Measurements from ENCODE around the gene ZNF827. TPM values are rescaled to one million over a fixed set of nuclear protein-coding genes. Genes with fewer than 3 reads are reported as not detected.

Gene ZNF827
- total and polyA plus RNA-seq, 2 of the 13 experiments (the other 11 are each of a cell fraction or from before 2014, with no cell fraction given), result 2.8 TPM

- CTCF ChIA-PET (ENCODE audit: low intra/inter-chr PET ratio, low total read pairs), result no interaction called here
- in situ Hi-C loops (cut with HindIII; ENCODE audit: extremely low pct_ligation_motif_present, low pct_unique_long_range_greater_than_20kb) (no loop called here), intact Hi-C loops (cut with micrococcal nuclease; ENCODE audit: unreplicated experiment) (no loop called here)
- H3K27ac ChIP-seq (ENCODE audit: extremely low read length, insufficient read depth, low read length), result no peak overlapping the region
- FAIRE-seq (no peak), DNase-seq (ENCODE audit: low spot score) (no peak), ATAC-seq (no peak)
- no peak overlapping the region for H3K4me2 ChIP-seq (ENCODE audit: low read depth, low read length)
- no peak for TF ChIP-seq ZFP41 (CRISPR knock-in tag; IDR thresholded peaks at IDR 0.05; ENCODE audit: borderline replicate concordance)
- TF ChIP-seq NONO (IDR thresholded peaks at IDR 0.05), result no peak
- TF ChIP-seq NONO (CRISPR knock-in tag; conservative IDR thresholded peaks at IDR 0.05), result no peak
- no peak for TF ChIP-seq ISL2 (CRISPR knock-in tag; IDR thresholded peaks at IDR 0.05)
- TF ChIP-seq NFE2L2 (IDR thresholded peaks at IDR 0.05; ENCODE audit: low read length), result no peak
- H3K9ac ChIP-seq (ENCODE audit: insufficient read depth, low read depth, low read length), result no peak overlapping the region
- no TSS peak for BruUV-seq (replicated peaks)
- 0 out of 2 replicates have a peak, but pooled peaks cover 12% of the 10 kb centered on the region for H3K4me1 ChIP-seq (ENCODE audit: insufficient read depth, low read length)
- H3K27me3 ChIP-seq (ENCODE audit: control insufficient read depth in 1 of 2, insufficient read depth in 2 of 2, low read length in 2 of 2), result no peaks in the 10 kb centered on the region
- H3K9me3 ChIP-seq (ENCODE audit: low read length), result no peaks in the 10 kb centered on the region
- H3K4me3 ChIP-seq (replicated peaks in 1 of 3; ENCODE audit: insufficient read depth in 1 of 3, low read depth in 2 of 3, low read length in 3 of 3), result no peak overlapping the region
- WGBS (ENCODE audit: low lambda C conversion rate), result 98% methylated on average over 5 of the region's 5 CpGs
- H3K79me2 ChIP-seq (ENCODE audit: insufficient read depth, low read length), result no peaks in the 10 kb centered on the region
- H2AFZ ChIP-seq (ENCODE audit: low read length), result no peak overlapping the region
- H3K36me3 ChIP-seq (replicated peaks in 1 of 2; ENCODE audit: control insufficient read depth in 1 of 2, insufficient read depth in 2 of 2, low read length in 2 of 2), result no peaks in the 10 kb centered on the region
- H4K20me1 ChIP-seq (ENCODE audit: insufficient read depth, low read length), result no peaks in the 10 kb centered on the region
- POLR2A ChIA-PET, result no interaction called here
These were observed 151.8 kb downstream of the ZNF827 start for GRCh38 chr4:145786830-145787229.

- WGBS (ENCODE audit: low lambda C conversion rate), result 100% methylated on average over 2 of the region's 2 CpGs
- ATAC-seq (no peak), FAIRE-seq (no peak), DNase-seq (ENCODE audit: low spot score) (no peak)
- no peak overlapping the region for H2AFZ ChIP-seq (ENCODE audit: low read length)
- no peak overlapping the region for H3K4me2 ChIP-seq (ENCODE audit: low read depth, low read length)
- no peak overlapping the region for H3K27ac ChIP-seq (ENCODE audit: extremely low read length, insufficient read depth, low read length)
- BruUV-seq (replicated peaks), result no TSS peak
- no peaks in the 10 kb centered on the region for H3K9me3 ChIP-seq (ENCODE audit: low read length)
- in situ Hi-C loops (cut with HindIII; ENCODE audit: extremely low pct_ligation_motif_present, low pct_unique_long_range_greater_than_20kb), result no loop called here
- no peak overlapping the region for H3K9ac ChIP-seq (ENCODE audit: insufficient read depth, low read depth, low read length)
- TF ChIP-seq MTF1 (CRISPR knock-in tag; IDR thresholded peaks at IDR 0.05), result no peak
- no peak for TF ChIP-seq ELF1 (CRISPR knock-in tag; IDR thresholded peaks at IDR 0.05)
- POLR2A ChIA-PET, result no interaction called here
- H3K79me2 ChIP-seq (ENCODE audit: insufficient read depth, low read length), result no peaks in the 10 kb centered on the region
- intact Hi-C loops (cut with micrococcal nuclease; ENCODE audit: unreplicated experiment), result no loop called here
- H3K27me3 ChIP-seq (ENCODE audit: control insufficient read depth in 1 of 2, insufficient read depth in 2 of 2, low read length in 2 of 2), result no peaks in the 10 kb centered on the region
- 0 out of 2 replicates have a peak, but pooled peaks cover 12% of the 10 kb centered on the region for H3K4me1 ChIP-seq (ENCODE audit: insufficient read depth, low read length)
- no peaks in the 10 kb centered on the region for H4K20me1 ChIP-seq (ENCODE audit: insufficient read depth, low read length)
- no peak overlapping the region for H3K4me3 ChIP-seq (replicated peaks in 1 of 3; ENCODE audit: insufficient read depth in 1 of 3, low read depth in 2 of 3, low read length in 3 of 3)
- no peaks in the 10 kb centered on the region for H3K36me3 ChIP-seq (replicated peaks in 1 of 2; ENCODE audit: control insufficient read depth in 1 of 2, insufficient read depth in 2 of 2, low read length in 2 of 2)
- CTCF ChIA-PET (ENCODE audit: low intra/inter-chr PET ratio, low total read pairs), result no interaction called here
These were observed 152.4 kb downstream of the ZNF827 start for GRCh38 chr4:145786261-145786660.

All from HepG2 (cell line).